Suppressor macrophage treated with lipopolysaccharide for 1 hour (primary cell): ENCODE measurements around the gene MARK4.
"Not testable (repeated sequence)": the region's sequence is repeated elsewhere in the genome, so short reads cannot be mapped to it uniquely, and the experiment has no call there.

Source experiments
- DNase-seq, 3 donors: peaks; one replicate each; pipeline ENCODE4 v3.0.0-alpha.2; 2020 to 2022

MARK4 gene

DNA sequence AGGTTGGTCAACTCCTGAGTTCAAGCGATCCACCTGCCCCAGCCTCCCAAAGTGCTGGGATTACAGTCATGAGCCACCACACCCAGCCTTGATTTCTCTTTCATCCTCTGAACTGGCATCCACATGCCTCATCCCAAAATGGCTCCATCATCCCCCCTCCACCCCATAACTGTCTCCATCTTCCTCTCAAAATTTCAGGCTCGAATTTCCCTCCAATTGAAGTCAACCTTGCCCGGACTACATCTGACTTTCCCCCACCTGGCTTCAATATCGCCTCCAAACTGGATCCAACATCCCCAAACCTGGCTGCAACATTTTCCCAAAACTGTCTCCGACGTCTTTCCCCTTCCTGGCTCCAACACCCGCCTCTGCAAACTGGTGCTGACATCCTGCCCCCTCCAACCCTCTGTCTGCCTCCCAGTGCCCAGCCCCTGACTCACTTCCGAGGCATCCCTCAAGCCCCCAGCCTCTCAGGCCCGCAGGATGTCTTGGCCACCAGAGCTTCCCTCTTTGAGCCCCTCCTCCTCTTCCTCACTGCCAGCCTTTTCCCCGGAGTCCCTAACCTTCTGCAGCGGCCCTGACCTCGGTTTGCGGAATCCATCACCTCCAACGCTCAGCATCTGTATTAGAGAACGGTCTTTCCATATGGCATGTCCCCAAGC lies 6.8 kb upstream of the MARK4 start:
- DNase-seq: peak in 1 of 3 donors; percentile 9

DNA sequence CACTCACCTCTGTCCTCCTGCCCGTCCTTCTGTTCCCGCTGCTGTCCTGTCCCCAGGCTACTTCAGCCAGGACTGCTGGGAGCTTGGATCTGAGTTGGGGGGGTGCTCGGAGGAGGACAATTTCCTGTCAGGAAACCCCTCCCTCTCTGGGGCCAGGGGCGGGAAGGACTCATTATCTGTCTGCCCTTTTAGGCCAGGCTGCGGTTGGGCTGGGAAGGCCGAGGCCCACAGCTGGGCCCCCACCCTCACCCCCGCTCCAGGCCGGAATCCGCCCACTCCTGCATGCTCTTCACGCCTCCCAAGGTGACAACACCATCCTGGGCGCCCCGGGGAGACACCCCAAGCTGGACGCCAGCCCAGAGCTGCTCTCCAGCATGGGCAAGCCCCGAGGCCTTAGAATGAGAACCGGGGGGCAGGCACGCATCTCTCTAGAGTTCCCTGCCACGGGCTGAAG lies 5.7 kb upstream of the MARK4 start, which contains the start of gene EXOC3L2:
TSS of gene EXOC3L2 (minus strand) at position 74 of the 454 bp plus-strand sequence. CDS start 6,362 bp downstream, outside the sequence.
- no peak for DNase-seq

DNA sequence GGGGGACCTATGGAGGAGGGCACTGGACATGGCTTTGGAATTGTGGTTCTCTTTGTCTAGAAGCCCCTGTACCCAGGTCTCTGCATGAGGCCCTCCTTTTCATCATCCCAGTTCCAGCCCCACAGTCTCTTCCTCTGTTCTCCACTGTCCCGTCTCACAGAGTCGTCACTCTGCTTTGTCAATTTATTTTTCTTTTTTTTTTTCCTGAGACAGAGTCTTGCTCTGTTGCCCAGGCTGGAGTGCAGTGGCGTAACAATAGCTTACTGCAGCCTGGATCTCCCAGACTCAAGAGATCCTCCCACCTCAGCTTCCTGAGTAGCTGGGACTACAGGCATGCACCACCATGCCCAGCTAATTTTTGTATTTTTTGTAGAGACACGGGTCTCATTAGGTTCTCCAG lies 5.2 kb upstream of the MARK4 start:
- DNase-seq: no peak

DNA sequence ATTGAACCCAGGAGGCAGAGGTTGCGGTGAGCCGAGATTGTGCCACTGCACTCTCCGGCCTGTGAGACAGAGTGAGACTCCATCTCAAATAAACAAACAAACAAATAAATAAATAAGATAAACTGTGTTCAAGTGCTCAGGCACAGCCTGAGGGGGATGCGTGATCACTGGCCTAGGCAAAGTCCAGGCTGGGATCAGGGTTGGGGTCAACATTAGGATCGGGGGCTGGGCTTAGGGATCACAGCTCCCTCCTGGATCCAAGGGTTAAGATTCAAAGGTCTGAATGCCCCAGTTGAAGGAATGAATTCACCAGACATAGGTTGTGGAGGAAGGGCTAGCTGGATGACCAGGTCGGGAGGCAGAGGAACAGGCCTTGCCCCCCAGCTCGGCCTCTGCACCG lies 3.9 kb upstream of the MARK4 start:
- peak in 1 of 3 donors; percentile 8 for DNase-seq

DNA sequence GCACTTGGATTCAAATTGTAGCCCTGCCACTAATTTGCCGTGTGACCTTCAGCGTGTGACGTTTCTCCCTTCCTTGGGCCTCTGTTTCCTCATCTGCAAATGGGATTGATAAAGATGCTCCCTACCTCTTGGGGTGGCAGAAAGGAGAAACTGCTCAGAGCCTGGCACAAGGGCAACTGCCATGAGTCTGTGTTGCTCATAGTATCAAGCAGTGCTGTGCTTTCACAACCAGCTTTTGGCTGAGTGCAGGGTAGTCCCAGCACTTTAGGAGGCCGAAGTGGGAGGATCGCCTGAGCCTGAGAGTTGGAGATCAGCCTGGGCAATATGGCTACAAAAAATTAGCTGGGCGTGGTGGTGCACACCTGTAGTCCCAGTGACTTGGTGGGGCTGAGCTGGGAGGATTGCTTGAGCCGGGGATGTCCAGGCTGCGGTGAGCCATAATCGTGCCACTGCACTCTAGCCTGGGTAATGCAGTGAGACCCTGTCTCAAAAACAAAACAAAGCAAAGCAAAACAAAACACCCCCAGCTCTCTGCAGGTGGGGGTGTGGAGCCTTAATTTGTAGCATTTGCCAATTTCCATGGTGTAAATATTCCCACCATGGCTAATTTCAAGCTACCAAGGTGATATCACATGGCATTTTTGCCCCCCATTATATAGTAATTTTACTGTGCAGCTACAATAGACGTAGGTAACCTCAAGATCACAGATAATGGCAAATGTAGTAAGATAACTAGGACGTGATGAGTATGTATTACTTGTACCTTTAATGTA lies 1.6 kb upstream of the MARK4 start:
- DNase-seq: peak in 1 of 3 donors; percentile 7

DNA sequence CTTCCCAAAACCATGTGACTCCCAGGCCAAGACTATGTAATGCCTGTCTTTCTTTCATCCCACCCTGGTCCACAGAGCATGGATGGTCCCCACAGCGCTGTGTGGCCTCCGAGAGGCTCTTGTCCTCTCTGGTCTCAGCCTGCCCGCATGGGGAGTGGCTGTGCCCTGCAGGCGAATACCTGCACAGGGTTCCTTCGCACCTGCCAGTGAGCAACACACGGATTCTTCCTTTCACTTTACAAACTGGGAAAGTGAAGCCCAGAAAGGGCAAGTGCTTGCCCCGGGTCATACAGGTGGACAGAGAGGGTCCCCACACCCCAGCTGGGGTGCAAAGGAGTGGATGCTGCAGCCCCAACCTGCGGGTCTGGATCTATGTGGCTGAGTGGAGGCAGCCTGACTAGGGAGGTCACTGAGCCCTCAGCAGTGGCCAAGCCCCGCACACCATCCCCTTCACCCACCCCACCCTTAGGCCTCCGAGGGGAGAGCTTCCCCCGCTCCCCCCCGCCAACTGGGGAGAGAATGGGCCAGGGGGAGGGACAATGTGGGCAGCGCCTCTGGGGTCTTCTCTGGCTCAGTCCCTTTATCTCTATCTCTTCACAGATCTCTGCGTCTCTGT lies 747 bp upstream of the MARK4 start:
- no peak for DNase-seq

DNA sequence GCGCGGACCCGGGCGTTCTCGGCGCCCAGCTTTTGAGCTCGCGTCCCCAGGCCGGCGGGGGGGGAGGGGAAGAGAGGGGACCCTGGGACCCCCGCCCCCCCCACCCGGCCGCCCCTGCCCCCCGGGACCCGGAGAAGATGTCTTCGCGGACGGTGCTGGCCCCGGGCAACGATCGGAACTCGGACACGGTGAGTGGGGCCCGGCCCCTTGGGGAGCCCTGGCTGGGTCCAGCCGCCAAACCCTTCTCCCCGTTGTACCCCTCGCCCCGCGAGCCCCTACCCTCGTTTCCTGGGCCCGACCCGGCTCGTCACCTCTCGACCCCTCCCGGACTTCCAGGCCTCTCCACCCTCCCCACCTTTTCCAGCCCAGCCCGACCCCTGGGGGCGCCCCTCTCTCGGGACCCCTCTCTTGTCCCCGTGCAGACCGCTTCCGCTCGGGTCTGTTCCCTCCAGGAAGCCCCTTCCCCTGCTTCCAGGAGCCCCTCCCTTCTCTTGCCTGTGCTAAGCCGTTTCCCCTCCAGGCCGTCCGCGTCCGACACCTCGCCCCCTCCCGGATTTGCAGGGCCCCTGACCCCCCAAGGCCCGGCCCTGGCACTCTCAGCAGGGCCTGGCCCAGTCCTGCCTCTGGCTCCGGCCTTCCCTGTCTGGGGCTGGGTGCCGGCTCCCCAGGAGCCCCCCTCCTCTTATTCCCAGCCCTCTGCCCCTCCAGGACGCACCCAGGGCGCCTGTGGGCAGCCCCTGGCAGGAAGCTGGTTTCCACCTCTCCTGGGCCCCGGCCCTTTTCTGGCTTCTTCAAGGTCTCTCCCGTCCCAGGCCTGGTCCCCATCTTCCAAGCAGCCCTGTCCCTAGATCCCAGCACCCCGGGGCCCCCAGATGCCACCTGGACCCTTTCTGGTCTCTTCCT lies 632 bp downstream of the MARK4 start:
- peak; percentile 10 to 42 (median 19) for DNase-seq

DNA sequence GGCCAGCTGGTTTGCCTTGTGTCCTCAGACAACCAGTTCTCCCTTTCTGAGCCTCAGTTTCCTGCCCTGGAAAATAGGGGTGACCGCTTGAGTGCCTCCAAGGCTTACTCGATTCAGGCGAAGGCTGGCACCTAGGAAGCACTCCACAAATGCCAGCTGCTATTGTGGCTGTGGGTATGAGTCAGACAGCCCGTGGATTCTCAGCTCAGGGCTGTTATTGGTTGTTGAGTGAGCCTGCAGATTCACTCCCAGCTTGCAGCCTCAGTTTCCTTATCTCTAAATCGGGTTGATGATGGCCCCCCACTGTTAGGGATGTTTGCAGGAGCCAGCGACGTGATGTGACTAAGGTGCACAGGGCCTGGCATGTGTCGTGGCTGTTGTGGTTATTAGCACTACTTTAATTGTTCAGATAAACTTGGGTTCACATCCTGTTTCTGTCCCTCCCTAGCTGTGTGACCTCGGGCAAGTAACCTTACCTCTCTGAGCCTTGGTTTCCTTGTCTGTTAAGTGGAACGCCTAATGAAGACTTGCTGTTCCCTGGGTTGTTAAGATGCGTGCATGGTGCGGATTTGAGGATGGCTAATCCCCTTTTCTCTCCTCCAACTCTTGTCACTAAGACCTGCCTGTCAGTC lies 2.4 kb downstream of the MARK4 start:
- DNase-seq: peak in 1 of 3 donors; percentile 22

DNA sequence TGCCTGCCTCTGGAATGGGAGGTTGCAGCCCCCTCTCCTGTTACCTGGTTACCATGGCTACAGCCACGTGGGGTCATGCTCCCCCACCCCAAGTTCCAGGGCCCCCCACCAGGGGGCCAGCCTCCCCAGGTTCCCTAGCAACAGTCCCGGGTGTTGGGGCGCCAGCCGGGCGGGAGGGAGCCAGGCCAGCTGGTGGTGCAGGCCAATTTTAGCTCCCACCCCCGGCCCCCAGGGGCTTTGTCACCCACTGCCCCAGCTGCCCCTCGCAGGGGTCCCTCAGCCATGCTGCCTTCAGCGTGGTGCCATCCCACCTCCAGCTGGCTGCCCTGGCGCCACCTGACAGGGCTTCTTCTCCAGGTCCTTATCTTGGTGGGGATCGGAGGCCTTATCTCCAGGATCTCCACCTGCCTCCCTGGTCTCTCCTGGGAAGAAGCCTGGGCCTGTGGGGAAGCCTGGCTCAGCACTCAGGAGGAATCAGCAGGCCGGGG lies 3.0 kb downstream of the MARK4 start:
- DNase-seq: peak in 1 of 3 donors; percentile 26

DNA sequence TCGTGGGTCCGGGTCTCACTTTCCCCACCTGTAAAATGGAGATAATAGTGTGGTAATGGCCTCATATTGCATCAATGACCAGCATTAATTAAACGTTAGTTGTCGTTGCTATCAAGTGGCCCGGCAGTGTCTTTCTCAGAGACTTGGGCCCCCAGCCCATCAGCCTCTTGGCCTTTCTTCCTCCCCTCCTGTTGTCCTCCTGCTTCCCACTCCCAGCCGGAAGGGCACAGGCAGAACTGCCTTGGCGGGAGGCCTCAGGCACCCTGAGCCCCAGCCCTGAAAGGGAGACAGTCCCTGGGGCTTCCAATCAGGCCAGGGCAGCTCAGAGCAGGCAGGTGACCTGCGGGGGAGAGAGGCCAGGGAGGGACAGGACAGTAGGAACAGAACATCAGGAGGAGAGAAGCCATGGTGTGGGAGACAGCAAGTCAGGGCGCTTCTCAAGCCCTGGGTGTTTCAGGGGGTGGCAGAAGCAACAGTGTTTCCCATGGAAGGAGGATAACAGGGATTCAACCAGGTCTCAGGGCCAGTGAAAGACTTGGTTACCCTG lies 4.6 kb downstream of the MARK4 start:
- no peak for DNase-seq

DNA sequence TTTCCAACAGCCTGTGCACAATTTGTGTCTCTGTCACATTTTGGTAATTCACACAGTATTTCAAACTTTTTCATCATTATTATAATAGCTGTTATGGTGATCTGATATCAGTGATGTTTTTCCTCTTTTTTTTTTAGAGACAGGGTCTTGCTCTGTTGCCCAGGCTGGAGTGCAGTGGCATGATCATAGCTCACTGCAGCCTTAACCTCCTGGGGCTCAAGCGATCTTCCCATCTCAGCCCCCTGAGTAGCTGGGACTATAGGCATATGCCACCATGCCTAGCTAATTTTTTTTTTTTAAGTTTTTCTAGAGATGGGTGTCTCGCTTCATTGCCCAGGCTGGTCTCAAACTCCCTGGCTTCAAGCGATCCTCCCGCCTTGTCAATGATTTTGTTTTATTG lies 5.8 kb downstream of the MARK4 start:
- no peak for DNase-seq

DNA sequence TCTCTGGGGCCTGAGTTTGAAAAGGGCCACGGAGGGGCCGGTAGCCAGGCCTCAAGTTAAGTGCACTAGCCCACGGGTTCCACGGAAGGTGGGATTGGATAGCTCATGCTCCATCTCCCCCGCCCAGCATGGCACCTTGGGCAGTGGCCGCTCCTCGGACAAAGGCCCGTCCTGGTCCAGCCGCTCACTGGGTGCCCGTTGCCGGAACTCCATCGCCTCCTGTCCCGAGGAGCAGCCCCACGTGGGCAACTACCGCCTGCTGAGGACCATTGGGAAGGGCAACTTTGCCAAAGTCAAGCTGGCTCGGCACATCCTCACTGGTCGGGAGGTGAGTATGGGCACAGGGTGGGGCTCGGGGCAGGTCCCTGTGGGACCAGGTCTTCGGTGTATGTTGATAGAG lies 7.8 kb downstream of the MARK4 start:
- no peak for DNase-seq

DNA sequence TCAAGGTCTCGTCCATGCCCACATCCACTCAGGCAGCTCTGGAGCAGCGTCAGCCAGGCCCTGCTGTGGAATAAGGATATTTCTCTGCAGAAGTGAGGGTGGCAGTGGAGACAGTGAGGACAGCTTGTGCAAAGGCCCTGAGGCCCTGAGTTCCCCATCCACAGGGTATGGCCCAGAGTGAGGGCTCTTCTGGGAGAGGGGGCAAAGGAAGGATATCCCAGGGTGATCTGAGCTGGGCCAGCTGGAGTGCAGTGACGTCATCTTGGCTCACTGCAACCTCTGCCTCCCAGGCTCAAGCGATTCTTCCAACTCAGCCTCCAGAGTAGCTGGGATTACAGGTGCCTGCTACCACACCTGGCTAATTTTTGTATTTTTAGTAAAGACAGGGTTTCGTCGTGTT lies 11.5 kb downstream of the MARK4 start:
- DNase-seq: no peak

DNA sequence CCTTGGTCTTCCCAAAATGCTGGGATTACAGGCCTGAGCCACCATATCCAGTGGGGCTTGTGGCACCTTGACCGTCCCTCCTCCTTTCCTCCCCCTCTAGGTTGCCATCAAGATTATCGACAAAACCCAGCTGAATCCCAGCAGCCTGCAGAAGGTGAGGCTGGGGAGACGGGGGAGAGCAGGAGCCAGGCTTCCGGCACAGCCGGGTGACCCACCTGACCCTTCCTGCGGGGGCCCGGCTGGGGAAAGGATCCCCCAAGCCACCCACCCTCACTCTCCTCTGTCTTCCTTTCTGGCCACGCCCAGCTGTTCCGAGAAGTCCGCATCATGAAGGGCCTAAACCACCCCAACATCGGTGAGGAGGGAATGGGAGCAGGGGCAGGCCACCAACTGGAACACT lies 11.9 kb downstream of the MARK4 start:
- no peak for DNase-seq

DNA sequence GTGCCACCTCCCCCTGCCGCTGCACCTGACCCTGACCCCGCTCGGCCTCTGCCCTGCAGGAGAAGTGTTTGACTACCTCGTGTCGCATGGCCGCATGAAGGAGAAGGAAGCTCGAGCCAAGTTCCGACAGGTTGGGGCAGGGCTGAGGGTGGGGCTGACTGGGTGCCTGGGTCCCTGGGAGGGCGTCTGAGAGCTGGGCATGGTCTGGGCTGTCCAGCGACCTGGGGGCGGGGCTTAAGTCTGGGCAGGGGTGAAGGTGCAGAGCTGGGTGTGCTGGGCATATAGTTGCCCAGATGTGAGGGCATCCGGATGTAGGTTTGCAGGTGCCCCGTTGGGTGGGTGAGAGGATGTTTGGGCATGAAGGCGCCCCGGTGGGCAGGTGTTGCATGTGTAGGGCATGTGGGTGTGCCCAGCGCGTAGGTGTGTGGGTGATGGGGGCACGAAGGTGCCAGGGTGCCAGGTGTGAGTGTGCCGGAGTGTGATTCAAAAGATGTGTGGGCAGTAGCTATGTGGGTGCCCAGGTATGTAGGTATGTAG lies 13.8 kb downstream of the MARK4 start:
- DNase-seq: no peak

DNA sequence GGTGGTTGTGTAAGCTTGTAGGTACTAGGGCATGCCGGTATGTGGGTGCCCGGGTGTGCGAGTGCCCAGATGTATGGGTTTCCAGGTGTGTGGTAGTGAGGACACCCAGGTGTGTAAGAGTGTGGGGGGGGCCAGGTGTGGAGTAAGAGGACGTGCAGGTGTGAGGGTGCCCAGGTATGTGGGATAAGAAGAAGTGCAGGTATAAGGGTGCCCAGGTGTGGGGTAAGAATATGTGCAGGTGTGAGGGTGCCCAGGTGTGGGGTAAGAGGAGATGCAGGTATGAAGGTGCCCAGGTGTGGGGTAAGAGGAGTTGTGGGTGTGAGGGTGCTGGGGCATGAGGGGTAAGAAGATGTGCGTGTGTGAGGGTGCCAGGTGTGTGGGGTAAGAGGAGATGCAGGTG lies 14.3 kb downstream of the MARK4 start:
- no peak for DNase-seq

DNA sequence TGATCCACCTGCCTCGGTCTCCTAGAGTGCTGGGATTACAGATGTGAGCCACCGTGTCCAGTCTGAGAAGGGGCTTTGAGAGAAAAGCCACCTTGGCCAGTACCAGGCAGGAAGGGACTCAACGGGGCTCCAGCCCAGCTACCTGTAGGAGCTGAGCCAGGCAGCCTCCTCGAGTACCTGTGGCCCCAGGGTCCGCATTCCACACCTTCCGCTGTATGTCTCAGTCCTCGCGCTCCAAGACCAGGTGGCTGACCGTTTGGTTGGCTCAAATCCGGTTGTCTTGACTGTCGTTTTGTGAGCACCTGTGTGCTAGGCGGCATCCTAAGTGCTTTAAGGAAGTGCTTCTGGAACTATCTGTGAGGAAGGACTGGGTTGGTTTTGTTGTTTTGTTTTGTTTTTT lies 16.2 kb downstream of the MARK4 start:
- DNase-seq: no peak

DNA sequence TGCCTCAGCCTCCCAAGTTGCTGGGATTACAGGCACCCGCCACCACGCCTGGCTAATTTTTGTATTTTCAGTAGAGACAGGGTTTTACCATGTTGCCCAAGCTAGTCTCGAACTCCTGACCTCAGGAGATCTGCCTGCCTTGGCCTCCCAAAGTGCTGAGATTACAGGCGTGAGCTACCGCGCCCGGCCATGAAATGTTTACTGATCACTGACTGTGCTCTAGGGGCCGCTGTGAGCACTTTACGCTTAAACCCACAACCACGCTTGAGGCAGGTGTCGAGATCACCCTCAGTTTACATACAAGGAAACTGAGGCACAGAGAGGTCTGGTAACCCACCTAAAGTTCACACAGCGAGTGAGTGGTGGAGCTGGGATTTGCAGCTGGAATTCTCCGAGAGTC lies 18.9 kb downstream of the MARK4 start:
- DNase-seq: not testable (repeated sequence)

DNA sequence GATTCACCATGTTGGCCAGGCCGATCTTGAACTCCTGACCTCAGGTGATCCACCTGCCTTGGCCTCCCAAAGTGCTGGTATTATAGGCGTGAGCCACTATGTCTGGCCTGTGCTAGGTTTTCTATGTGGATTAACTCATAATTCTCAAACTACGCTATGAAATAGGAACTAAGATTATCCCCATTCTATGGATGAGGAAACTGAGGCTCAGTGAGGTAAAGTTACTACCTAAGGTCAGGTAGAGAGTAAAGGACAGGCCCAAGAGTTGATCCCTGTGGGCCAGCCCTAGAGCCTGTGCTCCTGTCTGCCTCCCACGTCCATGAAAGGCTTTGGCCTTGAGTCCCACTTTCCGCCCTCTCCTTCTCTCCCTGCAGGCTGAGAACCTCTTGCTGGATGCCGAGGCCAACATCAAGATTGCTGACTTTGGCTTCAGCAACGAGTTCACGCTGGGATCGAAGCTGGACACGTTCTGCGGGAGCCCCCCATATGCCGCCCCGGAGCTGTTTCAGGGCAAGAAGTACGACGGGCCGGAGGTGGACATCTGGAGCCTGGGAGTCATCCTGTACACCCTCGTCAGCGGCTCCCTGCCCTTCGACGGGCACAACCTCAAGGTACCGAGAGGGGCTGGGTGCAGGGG lies 20.1 kb downstream of the MARK4 start:
- no peak for DNase-seq

DNA sequence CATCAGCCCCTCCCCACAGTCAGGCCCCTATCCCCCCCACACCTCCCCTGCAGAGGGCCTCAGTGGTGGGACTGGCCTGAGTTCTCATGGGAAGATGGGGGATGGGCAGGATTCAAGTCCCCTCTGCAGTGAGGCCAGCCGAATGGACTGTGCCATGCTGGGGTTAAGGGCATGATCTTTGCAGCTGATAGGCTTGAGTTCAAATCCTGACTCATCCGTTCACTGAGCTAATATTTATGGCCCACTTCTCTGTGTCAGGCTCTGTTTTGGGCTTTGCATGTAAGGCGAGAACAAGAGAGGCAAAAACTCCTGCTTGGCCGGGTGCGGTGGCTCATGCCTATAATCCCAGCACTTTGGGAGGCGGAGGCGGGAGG lies 20.7 kb downstream of the MARK4 start:
- DNase-seq: no peak

DNA sequence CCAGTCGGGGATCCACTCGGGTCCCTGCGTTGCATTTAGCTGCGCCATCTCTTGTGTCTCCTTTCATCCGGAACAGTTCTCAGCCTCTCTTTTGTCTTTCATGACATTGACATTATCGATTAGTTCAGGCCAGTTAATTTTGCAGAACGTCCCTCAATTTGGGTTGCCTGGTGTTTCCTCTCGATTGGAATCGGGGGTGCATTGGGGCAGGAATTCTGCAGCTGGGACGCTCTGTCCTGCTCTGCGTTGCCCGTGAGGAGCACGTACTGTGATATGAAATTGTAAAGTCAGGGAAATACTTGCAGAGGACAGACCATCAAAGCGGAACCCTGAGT lies 22.4 kb downstream of the MARK4 start:
- no peak for DNase-seq
